NCI-H345 treated with DMSO at 0.1 percent for 48 hours (cell line): ENCODE data around the gene BZW1.

Source experiments
- DNase-seq: peaks from one replicate; lab custom pipeline; 2025; ENCODE audit not compliant: unreplicated experiment; lab: John Stamatoyannopoulos, UW

BZW1 gene

GRCh38 chr2:200829258-200829655 lies 17.5 kb downstream of the BZW1 start:
- no peak for DNase-seq

- no peak for DNase-seq
Measured at GRCh38 chr2:200834701-200835100, 23.0 kb downstream of the BZW1 start.

- DNase-seq = no peak
Measured at GRCh38 chr2:200839513-200839912, 27.8 kb downstream of the BZW1 start.

- no peak for DNase-seq
Measured at GRCh38 chr2:200843993-200844948, 32.6 kb downstream of the BZW1 start.

GRCh38 chr2:200845194-200845593 lies 33.5 kb downstream of the BZW1 start:
- no peak for DNase-seq

GRCh38 chr2:200845669-200846325 lies 34.1 kb downstream of the BZW1 start:
- no peak for DNase-seq

GRCh38 chr2:200847269-200847668 lies 35.6 kb downstream of the BZW1 start:
- no peak for DNase-seq

GRCh38 chr2:200847939-200848338 lies 36.2 kb downstream of the BZW1 start:
- DNase-seq = no peak

- no peak for DNase-seq
Measured at GRCh38 chr2:200850512-200851256, 39.0 kb downstream of the BZW1 start.

GRCh38 chr2:200851398-200852248 lies 39.9 kb downstream of the BZW1 start:
- DNase-seq = no peak

- DNase-seq = no peak
Measured at GRCh38 chr2:200852605-200853004, 40.9 kb downstream of the BZW1 start.

GRCh38 chr2:200856806-200857205 lies 45.1 kb downstream of the BZW1 start:
- DNase-seq = no peak

- DNase-seq = no peak
Measured at GRCh38 chr2:200860092-200860795, 48.5 kb downstream of the BZW1 start.

GRCh38 chr2:200861617-200862155 lies 50.0 kb downstream of the BZW1 start:
- no peak for DNase-seq

- no peak for DNase-seq
Measured at GRCh38 chr2:200862532-200863000, 50.9 kb downstream of the BZW1 start.

GRCh38 chr2:200863782-200864175 lies 52.1 kb downstream of the BZW1 start:
- no peak for DNase-seq

GRCh38 chr2:200864176-200865034 lies 52.7 kb downstream of the BZW1 start, which contains the start of gene CLK1:
TSS of gene CLK1 (minus strand) at chr2:200864658. CDS start at chr2:200861862, 2,796 bp downstream.
- peak; percentile 90 for DNase-seq

- no peak for DNase-seq
Measured at GRCh38 chr2:200869014-200869413, 57.3 kb downstream of the BZW1 start.

GRCh38 chr2:200871151-200871550 lies 59.4 kb downstream of the BZW1 start:
- no peak for DNase-seq
